ENCODE measurements around the gene CCL26. TPM values are rescaled to one million over a fixed set of nuclear protein-coding genes. Genes with fewer than 3 reads are reported as not detected.
"Not testable (repeated sequence)": the region's sequence is repeated elsewhere in the genome, so short reads cannot be mapped to it uniquely, and the experiment has no call there.

CCL26 gene
- total and polyA plus RNA-seq, 9 of the 15 experiments (the other 6 are each of a cell fraction or from before 2014, with no cell fraction given): 2.3 to 26.8 (median 8.4) TPM

- TF ChIP-seq PBX2 (CRISPR knock-in tag; IDR thresholded peaks at IDR 0.05; ENCODE audit: low read depth); TEAD4 (CRISPR knock-in tag; IDR thresholded peaks at IDR 0.05; ENCODE audit: borderline replicate concordance); NR2C1 (IDR thresholded peaks at IDR 0.05): not testable (repeated sequence)
- TF ChIP-seq PBX2 (tag; conservative IDR thresholded peaks at IDR 0.05; ENCODE audit: low read depth) (0 out of 2 replicates have a peak, but pooled peaks have one; percentile 2), ZNF592 (IDR thresholded peaks at IDR 0.05) (0 out of 2 replicates have a peak, but pooled peaks have one; percentile 27), L3MBTL2 (IDR thresholded peaks at IDR 0.05) (peak; percentile 49; the same call in 1 of the 2 replicates), NCOA1 (IDR thresholded peaks at IDR 0.05; ENCODE audit: low read depth) (peak; percentile 25; the same call in 1 of the 2 replicates), TEAD4 (IDR thresholded peaks at IDR 0.05; ENCODE audit: low read length) (peak; percentile 39), GATAD2A (IDR thresholded peaks at IDR 0.05) (peak; percentile 41; the same call in 1 of the 2 replicates), RCOR1 (IDR thresholded peaks at IDR 0.05; ENCODE audit: borderline replicate concordance in 1 of 2, low read depth in 2 of 2, low read length in 2 of 2) (peak in 1 of 2 experiments; percentile 65; a peak in 3 of 4 replicates), ARID1B (IDR thresholded peaks at IDR 0.05) (peak; percentile 83), NR2C1 (tag; IDR thresholded peaks at IDR 0.05) (peak; percentile 48; the same call in 1 of the 2 replicates)
- TF ChIP-seq, protein P1, sequence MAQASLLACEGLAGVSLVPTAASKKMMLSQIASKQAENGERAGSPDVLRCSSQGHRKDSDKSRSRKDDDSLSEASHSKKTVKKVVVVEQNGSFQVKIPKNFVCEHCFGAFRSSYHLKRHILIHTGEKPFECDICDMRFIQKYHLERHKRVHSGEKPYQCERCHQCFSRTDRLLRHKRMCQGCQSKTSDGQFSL (CRISPR knock-in tag; IDR thresholded peaks at IDR 0.05): peak; percentile 65; the same call in 1 of the 2 replicates
- TF ChIP-seq, protein P1 (tag; IDR thresholded peaks at IDR 0.05): peak in 1 of 2 experiments; percentile 75; a peak in 2 of 4 replicates
These were observed 8.7 kb upstream of the CCL26 start (continued) for GRCh38 chr7:75780647-75781273.

GRCh38 chr7:75779516-75779915, 7.5 kb upstream of the CCL26 start:
- H3K9me3 ChIP-seq (replicated peaks; ENCODE audit: control insufficient read depth, insufficient read depth, low read depth, low read length); H3K9me1 ChIP-seq (ENCODE audit: control insufficient read depth, insufficient read depth, low read length); intact Hi-C loops (cut with micrococcal nuclease); H3K27me3 ChIP-seq (ENCODE audit: control insufficient read depth in 2 of 2, insufficient read depth in 2 of 2, low read length in 2 of 2); H3K79me2 ChIP-seq (ENCODE audit: control insufficient read depth, insufficient read depth, low read length); CTCF ChIA-PET (ENCODE audit: low intra/inter-chr PET ratio); H3K36me3 ChIP-seq (ENCODE audit: control insufficient read depth, insufficient read depth, low read length); ATAC-seq; H3K4me3 ChIP-seq; BruUV-seq (replicated peaks); H4K20me1 ChIP-seq (replicated peaks; ENCODE audit: control insufficient read depth, insufficient read depth, low read length); in situ Hi-C loops (cut with MboI); DNase-seq (ENCODE audit: extremely low read depth in 1 of 4, low spot score in 3 of 4); POLR2A ChIA-PET; FAIRE-seq: not testable (repeated sequence)
- peak overlapping the region; percentile 66; the same call in 1 of the 3 replicates for H3K27ac ChIP-seq (ENCODE audit: extremely low read depth, low read depth, low read length)
- peak overlapping the region; percentile 51 for H2AFZ ChIP-seq (ENCODE audit: low read depth, low read length)
- 68% methylated on average over 11 of the region's 11 CpGs for WGBS (ENCODE audit: insufficient coverage, low coverage, missing lambda C conversion rate)
- peaks cover 19 to 33% of the 10 kb centered on the region in 2 experiments for H3K4me1 ChIP-seq (replicated peaks in 1 of 2; ENCODE audit: control insufficient read depth in 2 of 2, insufficient read depth in 2 of 2, low read length in 2 of 2)
- peak overlapping the region; percentile 1; the same call in 1 of the 2 replicates for H3K4me2 ChIP-seq (ENCODE audit: insufficient read depth, low read length)
- H3K9ac ChIP-seq (ENCODE audit: insufficient read depth in 1 of 2, low read depth in 2 of 2, low read length in 2 of 2): peak overlapping the region; percentile 50 to 73
